ENCODE results near the gene CCNJ.
"Not testable (repeated sequence)": the region's sequence is repeated elsewhere in the genome, so short reads cannot be mapped to it uniquely, and the experiment has no call there.

The CCNJ gene, protein sequence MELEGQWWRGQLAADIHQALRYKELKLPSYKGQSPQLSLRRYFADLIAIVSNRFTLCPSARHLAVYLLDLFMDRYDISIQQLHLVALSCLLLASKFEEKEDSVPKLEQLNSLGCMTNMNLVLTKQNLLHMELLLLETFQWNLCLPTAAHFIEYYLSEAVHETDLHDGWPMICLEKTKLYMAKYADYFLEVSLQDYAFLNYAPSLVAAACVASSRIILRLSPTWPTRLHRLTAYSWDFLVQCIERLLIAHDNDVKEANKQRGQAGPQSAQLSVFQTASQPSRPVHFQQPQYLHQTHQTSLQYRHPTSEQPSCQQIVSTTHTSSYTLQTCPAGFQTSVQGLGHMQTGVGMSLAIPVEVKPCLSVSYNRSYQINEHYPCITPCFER

GRCh38 chr10:96043033-96043892 is at the start of gene CCNJ:
TSS of gene CCNJ (plus strand) at chr10:96043583. CDS start at chr10:96044394, 811 bp downstream.
- peak; percentile 95 for DNase-seq (ENCODE audit: low spot score)

DNA sequence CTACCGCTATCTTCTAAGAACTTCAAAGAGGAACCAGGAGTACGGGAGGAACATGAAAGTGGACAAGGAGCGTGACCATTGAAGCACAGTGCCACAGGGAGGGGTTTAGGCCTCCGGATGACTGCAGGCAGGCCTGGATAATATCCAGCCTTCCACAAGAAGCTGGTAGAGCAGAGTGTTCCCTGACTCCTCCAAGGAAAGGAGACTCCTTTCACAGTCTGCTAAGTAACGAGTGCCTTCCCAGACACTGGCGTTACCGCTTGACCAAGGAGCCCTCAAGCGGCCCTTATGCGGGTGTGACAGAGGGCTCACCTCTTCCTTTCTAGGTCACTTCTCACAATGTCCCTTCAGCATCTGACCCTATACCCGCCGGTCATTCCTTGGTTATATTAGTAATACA is 49.0 kb upstream of the CCNJ start:
- not testable (repeated sequence) for DNase-seq (ENCODE audit: low spot score)

DNA sequence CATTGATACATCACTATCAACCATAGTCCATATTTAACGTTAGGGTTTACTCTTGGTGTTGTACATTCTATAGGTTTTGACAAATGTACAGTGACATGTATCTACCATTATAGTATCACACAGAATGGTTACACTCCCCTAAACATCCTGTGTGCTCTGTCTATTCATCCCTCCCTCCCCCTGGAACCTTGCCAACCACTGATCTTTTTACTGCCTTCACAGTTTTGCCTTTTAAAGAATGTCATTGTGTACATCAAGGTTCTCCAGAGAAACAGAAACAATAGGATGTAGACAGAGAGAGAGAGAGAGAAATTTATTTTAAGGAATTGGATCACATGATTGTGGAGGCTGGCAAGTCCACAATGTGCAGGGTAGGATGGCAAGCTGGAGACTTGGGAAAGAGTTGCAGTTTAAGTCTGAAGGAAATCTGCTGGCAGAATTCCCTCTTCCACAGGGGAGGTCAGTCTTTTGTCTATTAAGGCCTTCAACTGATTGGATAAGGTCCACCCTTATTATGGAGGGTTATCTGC is 45.1 kb upstream of the CCNJ start:
- no peak for DNase-seq (ENCODE audit: low spot score)

- DNase-seq (ENCODE audit: low spot score): no peak
Measured at GRCh38 chr10:96013956-96014355, 29.4 kb upstream of the CCNJ start.

DNA sequence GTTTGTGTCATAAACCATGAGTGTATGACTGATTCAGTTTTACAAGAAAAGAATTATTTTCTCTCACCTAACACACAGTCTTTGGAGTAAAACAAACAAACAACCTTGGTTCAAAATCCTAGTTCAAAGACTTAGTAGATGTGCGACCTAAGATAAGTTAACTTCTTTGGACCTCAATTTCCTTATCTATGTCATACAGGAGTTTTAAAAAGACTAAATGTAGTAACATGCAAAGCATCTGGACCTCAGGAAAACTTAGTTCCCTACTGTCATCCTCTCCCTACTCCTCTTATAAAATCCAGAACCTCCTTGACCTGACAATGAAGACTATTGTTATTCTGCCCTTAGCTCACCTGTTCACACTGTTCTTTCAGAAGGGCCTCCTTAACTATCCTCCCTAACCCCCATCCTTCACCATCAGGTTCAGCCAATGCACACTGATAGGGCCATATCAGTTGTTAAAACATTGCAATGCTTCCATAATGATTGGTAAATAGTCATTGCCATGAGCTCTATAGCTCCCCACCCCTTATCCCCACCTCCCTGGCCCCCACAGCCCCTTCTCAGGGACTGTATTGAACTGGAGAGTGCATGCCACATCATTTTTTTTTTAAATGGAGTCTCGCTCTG is 28.8 kb upstream of the CCNJ start:
- no peak for DNase-seq (ENCODE audit: low spot score)

- peak; percentile 65 for DNase-seq (ENCODE audit: low spot score)
Measured at GRCh38 chr10:96017191-96017687, 26.1 kb upstream of the CCNJ start.

DNA sequence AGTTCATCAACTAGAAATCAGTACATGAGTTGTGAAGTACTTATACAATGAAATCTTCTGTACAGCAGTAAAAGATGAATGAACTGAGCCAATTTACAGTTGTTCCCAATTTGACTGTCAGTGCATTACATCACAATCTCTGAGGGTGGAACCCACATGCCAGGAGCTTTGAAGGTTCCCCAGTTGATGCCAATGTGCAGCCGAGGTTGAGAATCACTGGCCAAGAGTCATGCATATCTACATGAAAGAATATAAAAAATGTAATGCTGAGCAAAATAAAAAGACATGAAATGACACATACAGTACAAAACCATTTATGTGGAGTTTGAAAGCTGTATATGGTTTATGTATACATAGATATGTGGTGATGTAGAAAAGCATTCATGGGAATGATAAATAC is 22.1 kb upstream of the CCNJ start:
- no peak for DNase-seq (ENCODE audit: low spot score)

DNA sequence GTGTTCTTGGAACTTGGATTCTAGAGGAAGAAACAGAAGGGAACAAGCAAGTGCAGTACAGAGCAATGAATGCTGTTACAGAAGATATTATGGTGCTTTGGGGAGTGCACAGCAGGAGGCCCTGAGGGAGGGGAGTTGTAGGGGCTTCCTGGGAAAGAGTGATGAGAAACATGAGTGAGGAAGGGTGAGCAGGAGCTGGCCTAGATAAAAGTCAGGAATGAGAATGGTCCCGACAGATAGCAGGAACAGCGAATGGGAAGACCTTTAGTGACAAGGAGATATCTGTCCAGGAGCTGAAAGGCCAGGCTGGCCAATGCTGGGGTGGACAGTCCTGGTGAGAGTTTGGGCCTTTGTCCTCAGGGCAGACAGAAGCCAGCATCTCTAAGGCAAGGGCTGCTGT is 20.6 kb upstream of the CCNJ start:
- DNase-seq (ENCODE audit: low spot score): no peak

GRCh38 chr10:96023168-96023567 is 20.2 kb upstream of the CCNJ start:
- no peak for DNase-seq (ENCODE audit: low spot score)

GRCh38 chr10:96025566-96025965 is 17.8 kb upstream of the CCNJ start:
- DNase-seq (ENCODE audit: low spot score): peak; percentile 25

- peak; percentile 16 for DNase-seq (ENCODE audit: low spot score)
Measured at GRCh38 chr10:96034625-96035024, 8.8 kb upstream of the CCNJ start.

DNA sequence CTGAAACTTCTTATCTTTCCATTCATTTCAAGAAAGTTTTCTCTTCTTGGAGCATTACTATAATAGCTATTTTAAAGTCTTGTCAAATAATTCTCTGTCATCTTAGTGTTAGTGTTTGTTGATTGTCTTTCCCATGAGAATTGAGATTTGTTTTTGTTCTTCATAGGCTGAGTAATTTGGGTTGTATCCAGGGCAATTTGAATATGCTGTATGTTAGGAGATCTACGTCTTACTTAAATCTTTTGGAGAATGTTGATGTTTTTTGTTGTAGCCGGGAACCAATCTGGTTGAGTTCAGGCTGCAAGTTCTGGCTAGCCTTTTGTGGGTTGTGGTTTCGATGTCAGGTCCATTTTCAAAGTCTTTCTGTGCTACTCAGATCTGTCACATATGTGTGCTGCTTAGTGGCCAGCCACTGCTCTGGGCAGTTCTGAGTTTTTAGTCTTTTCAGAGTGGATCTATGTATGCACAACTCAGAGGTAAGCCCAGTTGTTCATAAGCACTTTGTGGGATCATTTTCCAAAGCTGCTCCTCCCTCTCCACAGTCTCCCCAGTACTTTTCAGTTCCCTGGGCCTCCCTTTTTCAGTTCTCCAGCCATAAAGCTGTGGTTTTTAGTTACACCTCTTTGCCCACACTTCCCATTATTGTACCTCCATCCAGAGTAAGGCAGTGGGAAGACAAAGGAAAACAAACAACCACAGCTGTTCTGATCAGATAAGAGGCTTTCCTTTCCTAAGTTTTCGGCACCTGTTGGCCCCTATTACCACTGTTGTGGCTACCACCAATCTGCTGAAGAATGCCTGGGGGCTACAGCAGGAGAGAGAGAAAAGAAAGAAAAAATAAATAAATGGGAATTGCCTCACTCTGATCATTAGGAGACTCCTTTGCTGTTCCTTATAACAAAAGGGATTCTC is 4.7 kb upstream of the CCNJ start:
- DNase-seq (ENCODE audit: low spot score): no peak

GRCh38 chr10:96041146-96041545 is 2.2 kb upstream of the CCNJ start:
- no peak for DNase-seq (ENCODE audit: low spot score)

DNA sequence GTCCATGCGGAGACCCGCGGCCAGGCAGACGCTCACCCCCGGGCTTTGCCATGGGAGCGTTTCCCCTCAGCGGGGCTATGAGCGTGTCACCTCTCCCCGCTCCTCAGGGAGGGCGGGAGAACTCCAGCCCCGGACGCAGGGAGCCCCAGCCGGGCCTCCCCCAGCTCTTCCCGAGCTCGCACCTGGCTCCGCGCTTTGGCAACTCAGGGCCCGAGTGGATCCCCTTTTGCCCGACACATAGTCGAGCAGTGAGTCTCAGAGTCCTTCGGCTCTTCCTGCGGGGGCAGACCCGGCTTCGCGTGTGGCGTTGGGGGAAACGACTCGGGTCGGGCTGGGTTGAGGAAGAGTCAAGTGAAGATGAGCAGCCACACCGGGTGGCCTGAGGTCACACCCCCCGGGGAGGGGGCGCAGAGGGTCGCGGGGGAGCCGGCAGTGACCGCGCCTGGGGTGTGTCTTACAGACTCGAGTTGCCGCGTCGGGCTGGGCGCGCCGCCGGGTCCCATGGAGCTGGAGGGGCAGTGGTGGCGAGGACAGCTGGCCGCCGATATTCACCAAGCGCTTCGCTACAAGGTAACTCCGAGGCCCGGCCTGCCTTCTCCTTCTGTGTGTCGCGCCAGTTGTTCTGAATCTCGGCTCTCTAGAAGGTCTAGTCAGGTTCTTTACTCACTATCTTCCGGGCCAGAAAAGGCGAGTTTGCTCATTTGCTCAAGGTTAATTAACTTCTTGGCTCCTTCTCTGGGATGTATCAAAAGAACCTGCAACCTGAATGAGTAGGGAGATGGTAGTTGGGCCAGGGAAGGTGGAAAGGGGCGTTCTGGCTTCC is 721 bp downstream of the CCNJ start:
- peak; percentile 75 for DNase-seq (ENCODE audit: low spot score)

DNA sequence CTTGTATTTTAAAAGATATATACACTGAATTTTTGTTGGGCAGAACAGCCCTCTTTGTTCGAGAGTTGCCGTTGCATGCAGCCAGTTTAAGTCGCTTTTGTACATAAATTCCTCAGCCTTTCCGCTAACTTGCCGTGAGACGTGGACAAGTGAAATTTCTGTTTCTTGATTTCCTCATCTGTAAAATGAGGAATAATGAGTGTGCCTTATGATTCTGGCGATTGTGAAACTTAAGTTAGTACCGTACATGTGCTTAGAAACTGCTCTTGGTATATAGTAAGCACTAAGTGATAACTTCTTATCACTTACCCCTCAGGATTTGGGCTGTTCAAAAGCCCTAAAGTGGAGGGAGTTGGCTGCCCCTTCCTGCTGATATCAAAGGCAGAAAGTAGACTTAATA is 1.4 kb downstream of the CCNJ start:
- DNase-seq (ENCODE audit: low spot score): no peak

DNA sequence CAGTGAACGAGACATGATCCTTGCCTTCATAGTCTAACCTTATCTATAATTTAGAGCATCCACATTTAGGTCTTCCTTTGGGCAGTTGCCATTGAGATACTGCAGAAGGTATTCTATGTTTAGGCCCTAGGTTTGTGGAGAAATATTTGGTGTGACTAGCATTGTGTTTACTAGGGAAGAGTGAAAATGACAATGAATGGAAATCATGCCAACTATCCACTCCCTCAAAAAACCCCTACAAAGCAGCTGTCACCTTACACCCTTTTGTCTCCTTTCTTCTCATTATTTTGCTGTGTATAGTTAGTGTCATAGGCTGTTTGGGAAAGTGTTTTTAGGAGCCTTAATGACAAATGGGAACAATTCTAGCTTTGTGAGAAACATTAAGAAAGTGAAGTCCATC is 3.2 kb downstream of the CCNJ start:
- no peak for DNase-seq (ENCODE audit: low spot score)

GRCh38 chr10:96047004-96047649 is 3.7 kb downstream of the CCNJ start:
- no peak for DNase-seq (ENCODE audit: low spot score)

DNA sequence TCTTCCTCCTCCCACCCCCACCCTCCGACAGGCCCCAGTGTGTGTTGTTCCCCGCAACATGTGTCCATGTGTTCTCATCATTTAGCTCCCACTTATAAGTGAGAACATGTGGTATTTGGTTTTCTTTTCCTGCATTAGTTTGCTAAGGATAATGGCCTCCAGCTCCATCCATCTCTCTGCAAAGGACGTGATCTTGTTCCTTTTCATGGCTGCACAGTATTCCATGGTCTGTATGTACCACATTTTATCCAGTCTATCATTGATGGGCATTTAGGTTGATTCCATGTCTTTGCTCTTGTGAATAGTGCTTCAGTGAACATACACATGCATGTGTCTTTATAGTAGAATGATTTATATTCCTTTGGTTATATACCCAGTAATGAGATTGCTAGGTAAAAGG is 4.5 kb downstream of the CCNJ start:
- DNase-seq (ENCODE audit: low spot score): not testable (repeated sequence)

GRCh38 chr10:96049340-96049739 is 6.0 kb downstream of the CCNJ start:
- no peak for DNase-seq (ENCODE audit: low spot score)

DNA sequence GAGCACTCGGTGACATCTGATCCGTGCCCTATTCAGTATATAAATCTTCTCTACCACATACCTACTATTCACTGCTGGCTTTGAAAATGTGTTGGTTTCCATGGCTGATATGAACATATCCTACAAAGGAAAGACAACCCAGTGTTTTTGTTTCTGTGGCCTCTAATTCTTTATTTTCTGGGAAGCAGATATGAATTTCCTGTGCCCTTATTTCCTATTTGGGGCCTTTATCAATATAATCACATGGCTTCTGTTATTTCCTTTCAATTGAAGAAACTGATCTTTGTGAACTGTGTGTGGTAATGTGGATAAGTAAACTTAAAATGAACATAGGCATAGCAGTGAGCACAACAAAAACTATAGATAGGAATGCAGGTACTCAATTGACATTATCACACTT is 10.6 kb downstream of the CCNJ start:
- DNase-seq (ENCODE audit: low spot score): no peak

Data from germinal center (tissue), 1 donor.